Embryonic facial prominence (tissue), 1 donor: ENCODE results near the gene RBM42.
"Not testable (repeated sequence)": the region's sequence is repeated elsewhere in the genome, so short reads cannot be mapped to it uniquely, and the experiment has no call there.

Experiments used
- DNase-seq: peaks from one replicate; pipeline ENCODE4 v3.0.0-alpha.2; 2016; ENCODE audit errors: extremely low spot score

Gene RBM42

DNA sequence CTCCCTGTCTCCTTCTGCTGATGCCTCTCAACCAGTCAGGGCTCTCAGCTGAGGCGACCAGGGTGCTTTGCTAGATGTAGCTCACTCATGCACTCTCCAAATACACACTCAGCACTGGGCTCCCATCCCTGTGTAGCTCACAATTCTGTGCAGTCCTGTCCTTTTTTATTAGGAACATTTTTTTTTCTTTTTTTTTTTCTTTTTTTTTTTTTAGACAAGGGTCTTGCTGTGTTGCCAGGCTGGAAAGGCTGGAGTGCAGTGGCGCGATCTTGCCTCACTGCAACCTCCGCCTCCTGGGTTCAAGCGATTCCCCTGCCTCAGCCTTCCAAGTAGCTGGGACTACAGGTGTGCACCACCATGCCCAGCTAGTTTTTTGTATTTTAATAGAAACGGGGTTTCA, 26.0 kb downstream of the RBM42 start:
- not testable (repeated sequence) for DNase-seq

GRCh38 chr19:35655600-35655999, 26.8 kb downstream of the RBM42 start:
- DNase-seq = no peak

DNA sequence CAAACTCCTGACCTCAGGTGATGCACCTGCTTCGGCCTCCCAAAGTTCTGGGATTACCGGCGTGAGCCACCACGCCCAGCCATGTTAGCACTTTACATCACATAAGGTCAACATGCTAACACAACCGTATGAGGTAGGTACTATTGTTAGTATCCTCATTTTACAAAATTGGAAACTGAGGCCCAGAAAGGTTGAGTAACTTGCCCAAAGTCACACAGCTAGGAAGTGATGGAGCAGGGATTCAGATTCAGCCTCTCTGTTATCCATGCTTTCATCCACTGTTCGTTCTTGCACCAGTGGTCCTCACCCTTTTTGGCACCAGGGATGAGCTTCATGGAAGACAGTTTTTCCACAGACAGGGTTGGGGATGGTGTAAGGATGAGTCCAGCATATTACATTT, 27.9 kb downstream of the RBM42 start:
- DNase-seq = no peak

- no peak for DNase-seq
Observed at GRCh38 chr19:35657904-35658700, 29.3 kb downstream of the RBM42 start.

DNA sequence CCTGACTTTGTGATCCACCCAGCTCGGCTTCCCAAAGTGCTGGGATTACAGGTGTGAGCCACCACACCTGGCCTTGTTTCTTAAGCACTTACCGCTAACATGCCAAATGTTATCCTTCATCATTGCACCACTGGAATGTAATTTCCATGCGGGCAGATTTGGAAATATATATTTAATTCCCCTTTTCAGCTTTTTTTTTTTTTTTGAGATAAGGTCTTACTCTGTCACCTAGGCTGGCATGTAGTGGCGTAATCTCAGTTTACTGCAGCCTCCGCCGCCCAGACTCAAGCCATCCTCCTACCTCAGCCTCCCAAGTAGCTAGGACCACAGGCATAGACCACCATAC, 33.1 kb downstream of the RBM42 start:
- DNase-seq = no peak

DNA sequence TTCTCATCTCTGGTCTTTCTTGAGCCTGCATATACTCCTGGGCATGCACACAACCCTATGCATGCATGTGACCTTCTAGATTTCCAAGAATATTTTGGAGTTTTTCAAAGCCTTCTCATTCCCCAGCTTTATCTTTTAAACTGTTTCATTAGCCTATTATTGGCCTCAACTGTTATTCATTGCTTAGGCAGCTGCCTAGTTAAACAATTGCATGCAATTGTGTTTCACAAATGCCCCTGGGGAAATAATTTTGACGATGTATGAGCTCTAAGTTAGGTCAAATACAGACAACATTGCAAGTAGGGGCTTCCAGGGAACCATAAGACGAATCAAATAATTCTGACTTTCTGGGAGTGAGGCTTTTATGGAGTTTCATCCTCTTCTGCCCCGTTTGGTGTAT, 35.1 kb downstream of the RBM42 start:
- DNase-seq = no peak

GRCh38 chr19:35665157-35665556, 36.3 kb downstream of the RBM42 start:
- no peak for DNase-seq

- DNase-seq = no peak
Observed at GRCh38 chr19:35665604-35666003, 36.8 kb downstream of the RBM42 start.

- no peak for DNase-seq
Observed at GRCh38 chr19:35666251-35666913, 37.5 kb downstream of the RBM42 start, which contains the start of gene UPK1A. Gene UPK1A, plus strand, starts transcription at chr19:35666517. Its CDS starts 296 bp downstream, at chr19:35666813.

- DNase-seq = no peak
Observed at GRCh38 chr19:35669566-35669965, 40.7 kb downstream of the RBM42 start.

DNA sequence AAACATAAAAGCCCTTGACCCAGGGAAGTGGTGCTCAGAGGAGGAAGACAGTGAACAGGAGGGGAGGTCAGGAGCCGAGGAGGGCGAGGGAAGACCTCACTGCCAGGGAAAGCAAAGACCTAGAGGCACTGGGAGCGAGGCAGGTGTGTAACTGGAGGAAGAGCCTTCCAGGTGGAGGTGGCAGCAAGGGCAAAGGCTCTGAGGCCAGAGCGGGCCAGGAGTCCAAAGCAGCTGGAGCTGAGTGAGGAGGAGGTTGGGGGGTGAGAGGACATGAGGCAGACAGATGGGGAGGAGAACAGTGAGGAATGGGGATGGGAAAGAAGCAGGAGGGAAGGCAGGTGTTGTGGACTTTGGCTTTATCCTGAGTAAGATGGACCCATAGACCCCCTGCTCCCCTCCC, 41.1 kb downstream of the RBM42 start:
- no peak for DNase-seq

- DNase-seq = no peak
Observed at GRCh38 chr19:35670686-35671085, 41.9 kb downstream of the RBM42 start.

GRCh38 chr19:35671818-35672217, 43.0 kb downstream of the RBM42 start:
- DNase-seq = no peak

GRCh38 chr19:35673121-35673804, 44.4 kb downstream of the RBM42 start:
- no peak for DNase-seq

DNA sequence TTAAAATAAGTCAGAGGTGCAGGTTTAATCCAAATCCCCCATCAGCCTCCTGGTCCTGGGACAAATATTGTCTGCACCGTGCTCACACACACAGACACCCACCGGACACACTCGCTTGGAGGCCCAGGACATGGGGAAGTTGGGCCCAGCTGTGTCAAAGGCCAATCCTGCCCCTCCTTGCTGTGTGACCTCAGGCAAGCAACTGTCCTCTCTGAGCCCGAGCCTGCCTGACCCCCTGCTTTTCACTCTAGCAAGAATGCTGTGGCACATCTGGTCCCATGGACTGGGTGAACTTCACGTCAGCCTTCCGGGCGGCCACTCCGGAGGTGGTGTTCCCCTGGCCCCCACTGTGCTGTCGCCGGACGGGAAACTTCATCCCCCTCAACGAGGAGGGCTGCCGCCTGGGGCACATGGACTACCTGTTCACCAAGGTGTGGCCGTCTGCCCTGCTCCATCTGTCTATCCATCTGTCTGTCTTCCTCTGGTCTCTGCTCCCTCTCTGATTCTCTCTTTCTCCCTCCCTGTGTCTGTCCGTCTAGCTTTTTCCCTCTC, 46.8 kb downstream of the RBM42 start:
- DNase-seq = no peak
